WERI-Rb-1 (cell line): ENCODE measurements around the gene CCDC51.

Source experiments
- DNase-seq: peaks from one replicate; pipeline ENCODE4 v3.0.0-alpha.2; 2020
- H3K27ac ChIP-seq: fragments of 250-450 bp; sonication (Bioruptor Pico); 2 replicates; pipeline ENCODE4 v1.5.1; 2020; ENCODE audit warnings: mild to moderate bottlenecking, moderate library complexity
- H3K27me3 ChIP-seq: fragments of 250-450 bp; sonication (Bioruptor Pico); 2 replicates; pipeline ENCODE4 v1.5.1; 2021; ENCODE audit warnings: mild to moderate bottlenecking, low read depth, moderate library complexity; ENCODE audit not compliant: insufficient read depth, severe bottlenecking
- H3K36me3 ChIP-seq: fragments of 250-450 bp; sonication (Bioruptor Pico); 2 replicates; pipeline ENCODE4 v1.5.1; 2020; ENCODE audit warnings: mild to moderate bottlenecking, moderate library complexity
- H3K4me3 ChIP-seq: 2 replicates; pipeline ENCODE4 v1.5.1; 2011; ENCODE audit warnings: low read depth, mild to moderate bottlenecking, control low read depth, low read length
- H3K9me3 ChIP-seq: fragments of 250-450 bp; sonication (Bioruptor Pico); 2 replicates; pipeline ENCODE4 v1.5.1; 2021; ENCODE audit warnings: mild to moderate bottlenecking, moderate library complexity; ENCODE audit not compliant: severe bottlenecking
- TF ChIP-seq, protein P1 (sequence below): IDR thresholded peaks from 2 replicates; pipeline ENCODE4 v1.5.1; 2011; ENCODE audit warnings: low read depth, mild to moderate bottlenecking, control low read depth, inconsistent platforms, low read length

CCDC51 gene

GRCh38 chr3:48388966-48389365 is 51.0 kb downstream of the CCDC51 start:
- Histone ChIP-seq H3K4me3 (no peak overlapping the region), H3K27ac (no peak overlapping the region), H3K27me3 (no peaks in the 10 kb centered on the region), H3K36me3 (no peaks in the 10 kb centered on the region), H3K9me3 (no peaks in the 10 kb centered on the region)
- TF ChIP-seq, protein P1, sequence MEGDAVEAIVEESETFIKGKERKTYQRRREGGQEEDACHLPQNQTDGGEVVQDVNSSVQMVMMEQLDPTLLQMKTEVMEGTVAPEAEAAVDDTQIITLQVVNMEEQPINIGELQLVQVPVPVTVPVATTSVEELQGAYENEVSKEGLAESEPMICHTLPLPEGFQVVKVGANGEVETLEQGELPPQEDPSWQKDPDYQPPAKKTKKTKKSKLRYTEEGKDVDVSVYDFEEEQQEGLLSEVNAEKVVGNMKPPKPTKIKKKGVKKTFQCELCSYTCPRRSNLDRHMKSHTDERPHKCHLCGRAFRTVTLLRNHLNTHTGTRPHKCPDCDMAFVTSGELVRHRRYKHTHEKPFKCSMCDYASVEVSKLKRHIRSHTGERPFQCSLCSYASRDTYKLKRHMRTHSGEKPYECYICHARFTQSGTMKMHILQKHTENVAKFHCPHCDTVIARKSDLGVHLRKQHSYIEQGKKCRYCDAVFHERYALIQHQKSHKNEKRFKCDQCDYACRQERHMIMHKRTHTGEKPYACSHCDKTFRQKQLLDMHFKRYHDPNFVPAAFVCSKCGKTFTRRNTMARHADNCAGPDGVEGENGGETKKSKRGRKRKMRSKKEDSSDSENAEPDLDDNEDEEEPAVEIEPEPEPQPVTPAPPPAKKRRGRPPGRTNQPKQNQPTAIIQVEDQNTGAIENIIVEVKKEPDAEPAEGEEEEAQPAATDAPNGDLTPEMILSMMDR, result no peak
- no peak for DNase-seq

DNA sequence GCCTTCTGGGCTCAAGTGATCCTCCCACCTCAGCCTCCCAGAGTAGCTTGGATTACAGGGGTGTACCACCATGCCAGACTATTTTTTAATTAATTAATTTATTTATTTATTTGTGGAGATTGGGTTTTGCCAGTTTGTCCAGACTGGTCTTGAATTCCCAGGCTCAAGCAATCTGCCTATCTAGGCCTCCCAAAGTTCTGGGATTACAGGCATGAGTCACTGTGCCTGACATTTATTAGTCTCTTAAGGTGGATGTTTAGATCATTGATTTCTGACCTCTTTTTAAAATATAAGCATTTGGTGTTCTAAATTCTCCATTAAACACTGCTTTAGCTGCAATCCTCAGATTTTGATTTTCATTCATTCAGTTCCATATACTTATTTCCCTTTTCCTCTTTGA is 52.3 kb downstream of the CCDC51 start:
- Histone ChIP-seq H3K27ac (no peak overlapping the region), H3K4me3 (no peak overlapping the region), H3K27me3 (no peaks in the 10 kb centered on the region), H3K36me3 (no peaks in the 10 kb centered on the region), H3K9me3 (no peaks in the 10 kb centered on the region)
- TF ChIP-seq, protein P1, result no peak
- no peak for DNase-seq
